ENCODE results near the gene UAP1L1. TPM values are rescaled to one million over a fixed set of nuclear protein-coding genes. Genes with fewer than 3 reads are reported as not detected.
A peak's percentile ranks its signal among the peaks of the same experiment; 100 is the strongest.

The UAP1L1 gene
- total and polyA plus RNA-seq, 12 donors: 3.4 to 24.3 (median 8.5) TPM

GRCh38 chr9:137068539-137069507 lies 8.5 kb upstream of the UAP1L1 start:
- DNase-seq (peak in 1 of 2 donors; percentile 18), ATAC-seq (no peak)
- intact Hi-C loops (cut with DNase I): loop anchor here in 1 of 10 donors (10.0 kb wide), 1 partner anchor 284 kb away; no protein-coding TSS in a partner anchor
- Histone ChIP-seq H3K36me3 (no peaks in the 10 kb centered on the region), H3K27ac (no peak overlapping the region), H3K4me1 (peaks cover 7 to 48% (median 17%) of the 10 kb centered on the region in 9 donors), H3K9me3 (no peaks in the 10 kb centered on the region), H3K4me3 (peak overlapping the region in 1 of 10 donors; percentile 58), H3K27me3 (peaks cover 0 to 15% (median 9%) of the 10 kb centered on the region in 7 donors)
- TF ChIP-seq CTCF (IDR thresholded peaks at IDR 0.05): no peak
- WGBS, 2 donors: 91 to 94% methylated on average over 17 of the region's 17 CpGs

DNA sequence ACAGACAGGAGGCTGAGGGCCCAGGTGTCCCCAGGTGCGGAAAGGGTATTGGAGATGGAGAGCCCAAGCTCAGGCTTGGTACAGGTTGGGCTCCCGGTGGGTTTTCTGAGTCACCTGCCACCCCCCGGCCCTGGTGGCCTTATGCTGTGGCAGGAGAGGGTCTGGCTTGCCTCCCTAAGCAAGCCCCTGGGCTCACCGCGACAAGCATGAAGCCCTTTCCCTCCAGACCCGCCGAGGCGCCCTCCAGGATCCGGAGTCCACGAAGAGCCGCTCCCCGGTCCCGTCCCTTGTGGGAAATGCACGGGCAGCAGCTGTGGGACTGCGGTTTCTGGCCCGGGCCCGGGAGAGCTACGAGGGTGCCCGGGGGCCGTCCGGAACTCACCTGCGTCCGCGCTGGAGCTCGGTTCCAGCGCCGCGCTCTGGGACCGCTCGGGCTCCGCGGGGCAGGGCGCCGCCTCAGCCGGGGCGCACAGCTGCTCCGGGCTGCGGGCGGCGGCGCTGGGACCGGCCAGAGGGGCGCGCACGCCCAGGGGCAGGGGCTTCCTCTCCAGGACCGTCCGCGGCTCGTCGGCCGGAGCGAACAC lies 7.7 kb upstream of the UAP1L1 start:
- DNase-seq (peak in 1 of 2 donors; percentile 19), ATAC-seq (no peak)
- Histone ChIP-seq H3K27me3 (peaks cover 0 to 15% (median 9%) of the 10 kb centered on the region in 7 donors), H3K27ac (no peak overlapping the region), H3K36me3 (no peaks in the 10 kb centered on the region), H3K4me3 (peak overlapping the region in 2 of 10 donors; percentile 44 to 58), H3K9me3 (no peaks in the 10 kb centered on the region), H3K4me1 (peaks cover 7 to 42% (median 16%) of the 10 kb centered on the region in 9 donors)
- WGBS, 2 donors: 8 to 10% methylated on average over 40 to 52 of the region's 52 CpGs
- no peak for TF ChIP-seq CTCF (IDR thresholded peaks at IDR 0.05)
- intact Hi-C loops (cut with DNase I): loop anchor here in 2 of 10 donors (1.0 to 10.0 kb wide), 2 partner anchors 23 to 285 kb away; partner anchors contain the start of gene NPDC1 (in 1 of the 2)

GRCh38 chr9:137070201-137070905 lies 7.0 kb upstream of the UAP1L1 start, which contains the start of gene SAPCD2:
SAPCD2 (minus strand) TSS chr9:137070557; CDS start chr9:137070460, 97 bp downstream.
- intact Hi-C loops (cut with DNase I): loop anchor here in 1 of 10 donors (1.0 kb wide), 1 partner anchor 24 kb away; the partner anchor contains the start of gene NPDC1
- Histone ChIP-seq H3K4me3 (peak within 1 kb of the TSS in 9 of 10 donors; percentile 12 to 58 (median 50)), H3K9me3 (no peaks in the 10 kb centered on the region), H3K4me1 (peaks cover 7 to 45% (median 16%) of the 10 kb centered on the region in 9 donors), H3K36me3 (no peaks in the 10 kb centered on the region), H3K27me3 (peaks cover 0 to 15% (median 9%) of the 10 kb centered on the region in 7 donors), H3K27ac (peak within 1 kb of the TSS; percentile 59 to 86 (median 82))
- ATAC-seq (peak; percentile 88 to 97 (median 94)), DNase-seq (peak; percentile 87 to 88)
- TF ChIP-seq CTCF (IDR thresholded peaks at IDR 0.05): no peak
- WGBS, 2 donors: 1% methylated on average over 74 of the region's 74 CpGs

Measured in heart right ventricle (tissue), 16 donors.